Activated T-helper 2 cell treated with anti-CD3 and anti-CD28 coated beads, Interferon-gamma antibody, Interleukin-2, Interleukin-4, amounts not matched to agents 10 μg/mL and 5 μg/mL and 100 μg/mL, durations not matched to agents 14 hours and 24 hours and 36 hours (primary cell): ENCODE results near the gene OR6C70. TPM values are rescaled to one million over a fixed set of nuclear protein-coding genes. Genes with fewer than 3 reads are reported as not detected.
"Not testable (repeated sequence)": the region's sequence is repeated elsewhere in the genome, so short reads cannot be mapped to it uniquely, and the experiment has no call there.

ENCODE experiments used
- DNase-seq: peaks from one replicate; pipeline ENCODE4 v3.0.0; 2021; ENCODE audit warnings: low spot score
- H3K27ac Mint-ChIP-seq: one replicate; pipeline ENCODE4 v1.8.0; 2021; ENCODE audit warnings: mixed read lengths
- H3K27me3 Mint-ChIP-seq: one replicate; pipeline ENCODE4 v1.8.0; 2021; ENCODE audit warnings: low read depth, mixed read lengths
- H3K36me3 Mint-ChIP-seq: one replicate; pipeline ENCODE4 v1.8.0; 2021; ENCODE audit warnings: low read depth, mixed read lengths
- H3K4me1 Mint-ChIP-seq: one replicate; pipeline ENCODE4 v1.8.0; 2021; ENCODE audit warnings: low read depth, mixed read lengths
- H3K4me3 Mint-ChIP-seq: one replicate; pipeline ENCODE4 v1.8.0; 2021; ENCODE audit warnings: low read depth, mild to moderate bottlenecking, moderate library complexity, mixed read lengths
- H3K9me3 Mint-ChIP-seq: one replicate; pipeline ENCODE4 v1.8.0; 2021; ENCODE audit warnings: mixed read lengths
- intact Hi-C: fragments of 100-400 bp; cut with micrococcal nuclease; formaldehyde crosslinking; loops from one replicate; pipeline ENCODE4 v1.15.1; 2023
- total RNA-seq: library from RNA; stranded (reverse); gene quantifications from 2 replicates; pipeline ENCODE4 v1.2.3, GENCODE V29; 2022

Gene OR6C70
- 0.32 TPM in 1 of 2 replicates, not detected in the other for total RNA-seq

DNA sequence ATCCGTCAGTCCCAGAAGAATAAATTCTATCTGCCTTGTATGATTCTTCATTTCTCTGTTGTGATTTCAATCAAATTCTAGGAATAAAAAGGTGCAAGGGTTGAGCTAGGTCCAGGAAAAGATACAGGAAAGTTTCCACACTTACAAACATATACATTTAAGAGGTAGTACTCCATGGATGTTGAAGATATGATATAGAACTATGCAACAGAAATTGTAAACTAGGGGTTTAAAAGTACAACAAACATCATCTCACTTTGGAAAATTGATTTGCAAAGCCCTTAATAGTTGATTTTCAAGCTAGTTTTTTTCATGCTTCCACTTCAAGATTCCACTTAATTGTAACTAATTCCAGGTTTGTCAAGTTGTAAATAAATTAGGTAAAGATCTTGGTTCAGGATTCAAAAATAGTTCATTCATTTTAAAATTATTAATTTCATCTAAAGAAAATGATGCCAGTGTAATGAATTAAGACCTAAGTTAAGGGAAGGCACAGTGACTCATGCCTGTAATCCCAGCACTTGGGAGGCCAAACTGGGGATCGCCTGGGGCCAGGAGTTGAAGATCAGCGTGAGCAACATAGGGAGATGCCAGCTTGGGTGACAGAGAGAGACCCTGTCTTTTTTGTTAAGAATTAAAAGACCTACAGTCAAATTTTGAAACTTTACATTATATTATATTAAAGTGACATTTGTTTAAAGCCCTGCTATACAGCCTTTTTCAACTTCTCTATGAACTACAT lies at the start of gene OR6C70:
TSS of gene OR6C70 (minus strand) at position 51 of the 742 bp plus-strand sequence. CDS start at position 51, 0 bp downstream.
- DNase-seq, result no peak
- no peak within 1 kb of the TSS for H3K4me3 Mint-ChIP-seq
- intact Hi-C loops, result no loop called here
- no peaks in the 10 kb centered on the region for H3K9me3 Mint-ChIP-seq
- H3K36me3 Mint-ChIP-seq, result no peaks in the 10 kb centered on the region
- H3K27ac Mint-ChIP-seq, result no peak within 1 kb of the TSS
- H3K4me1 Mint-ChIP-seq, result no peaks in the 10 kb centered on the region
- peaks cover 5% of the 10 kb centered on the region for H3K27me3 Mint-ChIP-seq

DNA sequence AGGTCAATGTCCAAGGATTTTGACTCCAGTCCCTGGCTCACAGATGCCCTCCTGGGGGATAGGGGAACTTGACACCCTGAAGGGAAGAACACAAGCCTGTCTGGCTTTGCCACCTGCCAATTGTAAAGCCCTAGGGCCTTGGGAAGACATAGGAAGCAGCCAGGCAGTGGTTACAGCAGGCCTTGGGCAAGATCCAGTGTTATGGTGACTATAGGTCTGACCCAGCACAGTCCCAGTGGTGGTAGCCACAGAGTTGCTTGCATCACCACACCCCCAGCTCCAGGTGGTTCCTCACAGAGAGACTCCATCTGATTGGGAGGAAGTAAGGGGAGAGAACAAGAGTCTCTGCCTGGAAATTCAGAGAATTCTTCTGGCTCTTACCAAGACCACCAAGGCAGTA lies 46.5 kb upstream of the OR6C70 start:
- Mint-ChIP-seq H3K4me1 (no peaks in the 10 kb centered on the region), H3K27me3 (no peaks in the 10 kb centered on the region), H3K9me3 (peaks cover 3% of the 10 kb centered on the region), H3K36me3 (no peaks in the 10 kb centered on the region), H3K4me3 (no peak overlapping the region), H3K27ac (no peak overlapping the region)
- intact Hi-C loops, result no loop called here
- no peak for DNase-seq

DNA sequence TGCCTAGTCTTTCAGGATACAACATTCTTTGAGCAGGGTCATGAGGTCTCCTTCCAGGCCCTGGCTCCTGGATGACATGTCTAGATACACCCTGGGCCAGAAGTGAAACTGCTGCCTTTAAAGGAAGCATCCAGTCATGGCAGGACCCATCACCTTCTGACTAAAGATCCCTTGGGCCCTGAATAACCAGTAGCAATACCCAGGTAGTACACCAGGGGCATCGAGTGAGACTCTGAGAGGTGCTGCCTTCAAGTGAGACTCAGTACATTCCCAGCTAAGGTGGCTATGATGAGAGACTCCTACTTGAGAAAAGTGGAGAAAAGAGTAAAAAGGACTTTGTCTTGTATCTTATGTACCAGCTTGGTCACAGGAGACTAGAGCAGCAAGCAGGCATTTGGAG lies 45.8 kb upstream of the OR6C70 start:
- H3K27me3 Mint-ChIP-seq, result no peaks in the 10 kb centered on the region
- no peak for DNase-seq
- intact Hi-C loops, result no loop called here

DNA sequence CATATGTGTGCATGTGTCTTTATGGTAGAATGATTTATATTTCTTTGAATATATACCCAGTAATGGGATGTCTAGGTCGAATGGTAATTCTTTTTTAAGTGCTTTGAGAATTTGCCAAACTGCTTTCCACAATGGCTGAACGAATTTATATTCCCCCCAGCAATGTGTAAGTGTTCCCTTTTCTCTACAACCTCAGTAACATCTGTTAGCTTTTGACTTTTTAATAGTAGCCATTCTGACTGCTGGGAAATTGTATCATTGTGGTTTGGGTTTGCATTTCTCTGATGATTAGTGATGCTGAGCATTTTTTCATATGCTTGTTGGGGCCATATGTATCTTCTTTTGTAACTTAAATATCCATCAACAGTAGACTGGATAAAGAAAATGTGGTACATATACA lies 31.7 kb upstream of the OR6C70 start:
- no peaks in the 10 kb centered on the region for H3K36me3 Mint-ChIP-seq
- intact Hi-C loops, result no loop called here
- no peak for DNase-seq
- no peak overlapping the region for H3K4me3 Mint-ChIP-seq
- H3K9me3 Mint-ChIP-seq, result no peaks in the 10 kb centered on the region
- peaks cover 5% of the 10 kb centered on the region for H3K27me3 Mint-ChIP-seq
- H3K4me1 Mint-ChIP-seq, result peaks cover 3% of the 10 kb centered on the region
- no peak overlapping the region for H3K27ac Mint-ChIP-seq

More for the DNA sequence above, 45.8 kb upstream of the OR6C70 start:
- Mint-ChIP-seq H3K27ac (no peak overlapping the region), H3K4me3 (no peak overlapping the region), H3K36me3 (no peaks in the 10 kb centered on the region), H3K9me3 (peaks cover 3% of the 10 kb centered on the region), H3K4me1 (no peaks in the 10 kb centered on the region)

DNA sequence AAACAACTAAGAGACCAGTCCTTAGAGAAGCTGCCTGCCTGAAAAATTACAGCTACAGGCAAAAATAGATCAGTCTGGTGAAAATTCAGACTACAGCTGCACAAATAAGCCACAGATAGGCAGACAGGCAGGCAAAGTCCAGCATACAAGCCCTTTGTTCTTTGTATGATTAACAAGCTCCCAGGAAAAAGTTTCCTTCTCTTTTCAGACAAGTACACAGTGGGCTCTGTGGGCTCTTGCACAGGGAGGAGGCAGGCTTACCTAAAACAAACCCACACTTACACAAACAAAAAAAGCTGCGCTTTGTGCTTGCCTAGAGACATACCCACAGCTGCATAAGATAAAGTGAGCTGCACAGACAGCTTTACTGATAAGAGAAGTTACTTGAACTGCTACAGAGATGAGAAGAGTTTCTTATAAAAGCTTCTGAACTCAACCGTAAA lies 29.9 kb upstream of the OR6C70 start:
- no peak overlapping the region for H3K27ac Mint-ChIP-seq
- no peak for DNase-seq

DNA sequence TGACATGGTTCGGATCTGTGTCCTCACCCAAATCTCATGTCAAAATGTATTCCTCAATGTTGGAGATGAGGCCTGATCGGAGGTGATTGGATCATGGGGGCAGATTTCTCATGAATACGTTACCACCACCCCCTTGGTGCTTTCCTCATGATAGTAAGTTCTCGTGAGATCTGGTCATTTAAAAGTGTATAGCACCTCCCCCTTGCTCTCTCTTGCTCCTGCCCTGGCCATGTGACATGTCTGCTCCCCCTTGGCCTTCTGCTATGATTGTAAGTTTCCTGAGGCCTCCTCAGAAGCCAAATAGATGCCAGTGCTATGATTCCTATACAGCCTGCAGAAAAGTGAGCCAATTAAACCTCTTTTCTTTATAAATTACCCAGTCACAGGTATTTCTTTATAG lies 29.3 kb upstream of the OR6C70 start:
- no peaks in the 10 kb centered on the region for H3K9me3 Mint-ChIP-seq
- no peak overlapping the region for H3K27ac Mint-ChIP-seq
- H3K4me1 Mint-ChIP-seq, result peaks cover 3% of the 10 kb centered on the region
- intact Hi-C loops, result no loop called here
- H3K4me3 Mint-ChIP-seq, result no peak overlapping the region
- DNase-seq, result no peak
- no peaks in the 10 kb centered on the region for H3K36me3 Mint-ChIP-seq
- H3K27me3 Mint-ChIP-seq, result peaks cover 8% of the 10 kb centered on the region

More for the DNA sequence above, 29.9 kb upstream of the OR6C70 start:
- Mint-ChIP-seq H3K9me3 (no peaks in the 10 kb centered on the region), H3K4me3 (no peak overlapping the region), H3K36me3 (no peaks in the 10 kb centered on the region), H3K4me1 (peaks cover 3% of the 10 kb centered on the region), H3K27me3 (peaks cover 8% of the 10 kb centered on the region)
- intact Hi-C loops, result no loop called here

DNA sequence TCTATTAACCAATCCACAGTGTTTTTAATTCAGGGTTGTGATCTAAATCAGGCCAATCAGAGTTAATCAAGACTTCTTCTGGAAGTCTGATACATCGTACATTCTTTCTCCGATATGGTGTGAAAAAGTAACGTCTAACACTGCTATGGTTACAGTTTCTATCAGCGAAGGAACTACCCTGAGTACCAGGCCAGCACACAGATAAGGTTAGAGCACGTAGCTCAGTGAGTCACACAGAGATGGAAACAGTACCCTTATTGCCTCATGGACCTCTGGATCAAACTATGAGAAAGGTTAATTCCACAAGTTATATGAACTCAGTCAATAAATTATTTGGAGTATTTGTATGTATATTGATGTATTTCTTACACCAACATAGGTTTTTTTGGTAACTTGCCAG lies 25.6 kb upstream of the OR6C70 start:
- Mint-ChIP-seq H3K27ac (no peak overlapping the region), H3K4me3 (no peak overlapping the region), H3K4me1 (peaks cover 3% of the 10 kb centered on the region), H3K9me3 (no peaks in the 10 kb centered on the region), H3K36me3 (no peaks in the 10 kb centered on the region), H3K27me3 (peaks cover 8% of the 10 kb centered on the region)
- intact Hi-C loops, result no loop called here
- no peak for DNase-seq

DNA sequence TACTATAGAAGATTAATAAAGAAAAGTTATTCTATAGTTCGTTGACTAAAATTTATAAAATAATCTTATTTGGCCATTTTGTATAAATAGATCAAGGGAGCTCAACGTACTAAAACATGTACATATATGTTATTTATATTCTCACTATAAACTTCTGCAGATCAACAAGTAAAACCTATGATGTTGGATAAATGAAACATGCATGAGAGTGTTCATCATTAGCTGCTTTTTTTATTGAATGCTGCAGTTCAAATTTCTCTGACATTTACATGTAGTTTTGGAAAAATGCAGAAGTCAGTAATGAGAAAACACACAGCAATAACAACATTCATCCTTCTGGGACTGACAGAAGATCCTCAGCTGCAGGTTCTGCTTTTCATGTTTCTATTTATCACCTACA lies 22.1 kb upstream of the OR6C70 start, which contains the start of gene OR6C68:
TSS of gene OR6C68 (plus strand) at position 301 of the 400 bp plus-strand sequence. CDS start at position 301, 0 bp downstream.
- no peak within 1 kb of the TSS for H3K27ac Mint-ChIP-seq

DNA sequence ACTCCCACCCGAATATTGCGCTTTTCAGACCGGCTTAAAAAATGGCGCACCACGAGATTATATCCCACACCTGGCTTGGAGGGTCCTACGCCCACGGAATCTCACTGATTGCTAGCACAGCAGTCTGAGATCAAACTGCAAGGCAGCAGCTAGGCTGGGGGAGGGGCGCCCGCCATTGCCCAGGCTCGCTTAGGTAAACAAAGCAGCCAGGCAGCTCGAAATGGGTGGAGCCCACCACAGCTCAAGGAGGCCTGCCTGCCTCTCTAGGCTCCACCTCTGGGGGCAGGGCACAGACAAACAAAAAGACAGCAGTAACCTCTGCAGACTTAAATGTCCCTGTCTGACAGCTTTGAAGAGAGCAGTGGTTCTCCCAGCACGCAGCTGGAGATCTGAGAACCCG lies 14.3 kb upstream of the OR6C70 start:
- H3K4me3 Mint-ChIP-seq, H3K27me3 Mint-ChIP-seq, H3K9me3 Mint-ChIP-seq, H3K27ac Mint-ChIP-seq, DNase-seq, H3K36me3 Mint-ChIP-seq, H3K4me1 Mint-ChIP-seq, intact Hi-C loops: not testable (repeated sequence)

More for the DNA sequence above, 22.1 kb upstream of the OR6C70 start, which contains the start of gene OR6C68:
- Mint-ChIP-seq H3K4me3 (no peak within 1 kb of the TSS), H3K9me3 (no peaks in the 10 kb centered on the region), H3K4me1 (no peaks in the 10 kb centered on the region), H3K27me3 (peaks cover 4% of the 10 kb centered on the region), H3K36me3 (no peaks in the 10 kb centered on the region)
- DNase-seq, result no peak
- intact Hi-C loops, result no loop called here

DNA sequence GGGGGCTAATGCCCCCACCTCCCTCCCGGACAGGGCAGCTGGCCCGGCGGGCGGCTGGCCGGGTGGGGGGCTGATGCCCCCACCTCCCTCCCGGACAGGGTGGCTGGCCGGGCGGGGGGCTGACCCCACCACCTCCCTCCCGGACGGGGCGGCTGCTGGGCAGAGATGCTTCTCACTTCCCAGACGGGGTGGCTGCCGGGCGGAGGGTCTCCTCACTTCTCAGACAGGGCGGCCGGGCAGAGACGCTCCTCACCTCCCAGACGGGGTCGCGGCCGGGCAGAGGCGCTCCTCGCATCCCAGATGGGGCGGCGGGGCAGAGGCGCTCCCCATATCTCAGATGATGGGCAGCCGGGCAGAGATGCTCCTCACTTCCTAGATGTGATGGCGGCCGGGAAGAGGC lies 9.2 kb upstream of the OR6C70 start:
- H3K36me3 Mint-ChIP-seq, H3K27me3 Mint-ChIP-seq, H3K4me1 Mint-ChIP-seq, H3K4me3 Mint-ChIP-seq, intact Hi-C loops, DNase-seq, H3K9me3 Mint-ChIP-seq, H3K27ac Mint-ChIP-seq: not testable (repeated sequence)

DNA sequence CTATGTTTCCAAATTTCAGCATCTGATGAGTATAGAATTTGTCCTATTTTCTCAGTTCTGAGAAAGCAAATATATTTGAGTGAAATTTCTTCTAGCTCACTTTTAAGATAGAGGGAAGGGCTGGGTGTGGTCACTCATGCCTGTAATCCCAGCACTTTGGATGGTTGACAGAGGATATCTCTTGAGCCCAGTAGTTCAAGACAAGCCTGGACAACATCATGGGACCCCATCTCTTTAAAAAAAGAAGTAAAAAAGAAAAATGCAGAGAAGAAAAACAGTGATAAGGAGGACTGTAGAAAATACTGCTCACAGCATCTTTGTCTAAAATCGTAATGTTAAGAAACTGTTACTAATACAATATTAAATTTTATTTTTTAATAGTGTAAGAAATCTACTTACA lies 2.3 kb upstream of the OR6C70 start:
- H3K4me3 Mint-ChIP-seq, result no peak overlapping the region
- no peak for DNase-seq

DNA sequence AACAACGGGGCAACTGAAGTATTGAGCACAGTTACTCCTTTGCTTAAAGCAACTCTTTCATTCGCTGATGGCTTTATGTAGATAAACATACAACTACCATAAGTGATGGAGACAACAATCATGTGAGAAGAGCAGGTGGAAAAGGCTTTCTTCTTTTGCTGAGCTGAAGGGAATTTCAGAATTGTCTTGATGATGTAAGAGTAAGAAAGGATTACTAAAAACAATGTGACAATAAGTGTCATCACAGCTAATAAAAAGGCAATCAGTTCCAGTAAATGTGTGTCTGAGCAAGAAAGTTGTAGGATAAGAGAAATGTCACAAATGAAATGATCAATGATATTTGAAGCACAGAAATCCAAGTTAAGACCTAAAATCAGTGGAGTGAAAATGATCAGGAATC lies 647 bp downstream of the OR6C70 start:
- H3K36me3 Mint-ChIP-seq, result no peaks in the 10 kb centered on the region
- no peaks in the 10 kb centered on the region for H3K4me1 Mint-ChIP-seq
- DNase-seq, result no peak
- intact Hi-C loops, result no loop called here
- peaks cover 3% of the 10 kb centered on the region for H3K9me3 Mint-ChIP-seq
- H3K4me3 Mint-ChIP-seq, result no peak overlapping the region
- no peak overlapping the region for H3K27ac Mint-ChIP-seq
- H3K27me3 Mint-ChIP-seq, result peaks cover 5% of the 10 kb centered on the region

More for the DNA sequence above, 2.3 kb upstream of the OR6C70 start:
- Mint-ChIP-seq H3K9me3 (no peaks in the 10 kb centered on the region), H3K27ac (no peak overlapping the region), H3K27me3 (peaks cover 5% of the 10 kb centered on the region), H3K36me3 (no peaks in the 10 kb centered on the region), H3K4me1 (no peaks in the 10 kb centered on the region)
- intact Hi-C loops, result no loop called here

DNA sequence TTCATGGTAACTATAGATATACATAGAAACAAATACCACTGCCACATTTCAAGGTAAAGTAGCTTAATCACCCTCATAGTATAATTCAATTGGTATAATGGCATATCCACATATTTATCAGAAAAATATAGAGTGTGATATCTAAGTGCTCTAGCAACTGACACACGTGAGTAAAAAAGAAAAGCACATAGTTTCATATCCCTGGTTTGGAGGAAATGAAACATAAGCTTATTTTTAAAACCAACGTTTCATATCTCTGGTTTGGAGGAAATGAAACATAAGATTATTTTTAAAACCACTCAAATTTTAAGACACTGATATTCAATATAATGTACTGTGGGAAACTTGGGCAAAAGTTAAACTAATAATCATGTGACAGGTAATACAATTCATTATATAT lies 2.1 kb downstream of the OR6C70 start:
- Mint-ChIP-seq H3K4me1 (no peaks in the 10 kb centered on the region), H3K27me3 (peaks cover 5% of the 10 kb centered on the region), H3K36me3 (no peaks in the 10 kb centered on the region), H3K4me3 (no peak overlapping the region), H3K27ac (no peak overlapping the region), H3K9me3 (peaks cover 3% of the 10 kb centered on the region)
- intact Hi-C loops, result no loop called here
- DNase-seq, result no peak
